Activated CD4-positive, alpha-beta T cell treated with anti-CD3 and anti-CD28 coated beads, Interleukin-2, amount 50 U/mL, for 16 hours (primary cell): ENCODE results near the gene ALPK1.
"Not testable (repeated sequence)": the region's sequence is repeated elsewhere in the genome, so short reads cannot be mapped to it uniquely, and the experiment has no call there.

Experiments
- DNase-seq: peaks from one replicate; pipeline ENCODE4 v3.0.0-alpha.2; 2020

ALPK1 gene

DNA sequence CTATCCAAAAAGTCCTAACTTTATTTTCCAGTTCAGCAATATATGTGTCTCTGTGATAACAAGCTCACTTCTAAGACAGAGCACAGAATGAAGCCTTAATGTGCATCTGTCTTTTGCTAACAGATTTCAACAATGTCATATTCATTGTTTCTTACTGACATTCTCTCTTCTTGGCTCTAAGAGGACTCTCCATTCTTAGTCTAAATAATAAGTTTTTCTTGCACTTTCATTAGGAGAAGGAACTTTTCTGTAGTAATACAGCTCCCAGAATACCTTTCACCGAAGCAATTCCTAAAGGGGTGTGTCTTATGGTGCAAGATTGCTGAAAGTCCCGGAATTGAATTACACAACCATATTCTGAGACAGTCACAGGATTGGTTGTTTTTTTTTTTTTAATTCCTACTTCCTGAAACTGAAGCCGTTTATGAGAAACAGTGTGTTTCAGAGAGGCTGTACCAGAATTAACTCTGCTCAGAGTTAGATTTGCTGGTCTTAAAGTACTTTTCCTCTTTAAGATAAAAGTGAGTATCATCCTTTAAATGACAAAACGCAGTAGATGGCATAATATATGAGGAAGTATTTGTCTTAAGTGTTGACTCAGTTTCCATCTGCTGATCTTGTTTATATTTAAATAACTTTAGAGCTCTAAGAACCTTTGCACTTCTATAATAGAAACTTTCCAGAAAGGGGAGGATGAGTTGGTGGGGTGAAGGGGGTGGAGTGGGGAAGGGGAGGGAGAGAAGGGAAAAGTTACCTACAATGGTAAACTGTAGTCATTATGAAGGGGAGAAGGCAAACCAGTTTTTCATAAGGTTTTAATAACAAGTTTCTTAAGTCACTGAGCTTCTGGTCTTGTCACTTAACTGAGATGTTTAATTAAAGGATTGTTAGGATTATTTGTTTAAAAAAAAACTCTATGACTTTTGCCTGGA lies at the start of gene ALPK1:
Gene ALPK1, plus strand, starts transcription at position 421 of the 932 bp plus-strand sequence.
- DNase-seq = peak; percentile 56

GRCh38 chr4:112251019-112251643 lies 46.0 kb upstream of the ALPK1 start:
- DNase-seq = no peak

GRCh38 chr4:112252234-112252633 lies 44.9 kb upstream of the ALPK1 start:
- no peak for DNase-seq

- DNase-seq = no peak
Observed at GRCh38 chr4:112253382-112254000, 43.7 kb upstream of the ALPK1 start.

GRCh38 chr4:112257098-112257497 lies 40.1 kb upstream of the ALPK1 start:
- DNase-seq = no peak

- DNase-seq = no peak
Observed at GRCh38 chr4:112266823-112267222, 30.3 kb upstream of the ALPK1 start.

DNA sequence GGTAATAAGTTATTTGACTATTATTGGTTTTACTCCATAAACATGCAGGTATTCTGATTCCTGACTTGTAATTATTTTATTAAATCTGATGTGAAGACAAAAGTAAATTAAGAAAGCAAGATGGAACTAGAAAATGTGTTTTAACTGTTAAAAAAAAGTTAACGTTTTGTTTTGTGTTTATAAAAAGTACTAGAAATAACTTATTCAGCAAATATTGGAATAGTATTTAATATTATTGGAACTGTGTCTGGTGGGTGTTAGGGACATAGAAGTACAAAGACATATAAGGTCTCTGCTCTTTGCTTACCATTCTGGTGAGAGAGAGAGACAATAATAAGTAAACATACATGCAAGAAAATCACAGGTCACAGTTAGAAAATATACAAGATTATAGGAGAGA lies 27.1 kb upstream of the ALPK1 start:
- DNase-seq = no peak

- DNase-seq = no peak
Observed at GRCh38 chr4:112270640-112271421, 26.3 kb upstream of the ALPK1 start.

- no peak for DNase-seq
Observed at GRCh38 chr4:112272292-112272691, 24.9 kb upstream of the ALPK1 start.

DNA sequence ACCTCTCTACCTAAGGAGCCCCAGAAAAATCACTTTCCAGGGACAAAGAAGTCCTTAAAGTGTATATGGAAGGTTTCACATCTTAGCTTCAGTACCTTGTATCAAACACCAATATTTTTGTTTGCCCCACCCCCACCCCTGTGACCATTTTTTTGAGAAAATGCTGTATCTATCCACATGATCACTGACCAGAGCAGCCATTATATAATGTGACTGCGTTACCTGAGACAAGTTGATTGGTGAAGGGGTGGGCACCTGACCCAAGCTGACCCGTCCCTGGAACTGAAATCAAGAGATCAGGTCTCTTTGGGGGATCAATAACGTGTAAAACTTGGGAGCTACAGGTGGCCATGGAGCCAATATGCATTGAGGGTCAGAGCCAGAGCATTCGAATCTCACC lies 22.2 kb upstream of the ALPK1 start:
- DNase-seq = no peak

- no peak for DNase-seq
Observed at GRCh38 chr4:112276113-112276512, 21.1 kb upstream of the ALPK1 start.

- DNase-seq = no peak
Observed at GRCh38 chr4:112277220-112277619, 19.9 kb upstream of the ALPK1 start.

- DNase-seq = no peak
Observed at GRCh38 chr4:112277705-112278448, 19.3 kb upstream of the ALPK1 start.

- DNase-seq = no peak
Observed at GRCh38 chr4:112279025-112279881, 17.9 kb upstream of the ALPK1 start.

DNA sequence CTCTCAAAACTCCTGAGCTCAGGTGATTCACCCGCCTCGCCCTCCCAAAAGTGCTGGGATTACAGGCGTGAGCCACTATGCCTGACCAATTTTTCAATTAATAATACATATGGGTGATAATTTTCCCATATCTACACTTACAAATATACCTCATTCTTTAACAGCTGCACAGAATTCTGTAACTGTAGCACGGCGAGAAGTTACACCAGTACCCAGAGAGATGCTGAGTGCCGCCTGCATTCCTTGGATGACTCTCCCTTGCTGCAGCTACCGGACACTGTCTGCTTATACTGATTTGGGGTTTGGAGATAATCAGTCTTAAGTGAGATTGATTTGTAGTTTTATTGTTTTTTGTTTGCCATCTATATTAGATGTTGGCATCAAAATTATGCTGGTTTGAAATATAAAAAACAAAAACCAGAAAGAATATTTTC lies 17.3 kb upstream of the ALPK1 start:
- no peak for DNase-seq

DNA sequence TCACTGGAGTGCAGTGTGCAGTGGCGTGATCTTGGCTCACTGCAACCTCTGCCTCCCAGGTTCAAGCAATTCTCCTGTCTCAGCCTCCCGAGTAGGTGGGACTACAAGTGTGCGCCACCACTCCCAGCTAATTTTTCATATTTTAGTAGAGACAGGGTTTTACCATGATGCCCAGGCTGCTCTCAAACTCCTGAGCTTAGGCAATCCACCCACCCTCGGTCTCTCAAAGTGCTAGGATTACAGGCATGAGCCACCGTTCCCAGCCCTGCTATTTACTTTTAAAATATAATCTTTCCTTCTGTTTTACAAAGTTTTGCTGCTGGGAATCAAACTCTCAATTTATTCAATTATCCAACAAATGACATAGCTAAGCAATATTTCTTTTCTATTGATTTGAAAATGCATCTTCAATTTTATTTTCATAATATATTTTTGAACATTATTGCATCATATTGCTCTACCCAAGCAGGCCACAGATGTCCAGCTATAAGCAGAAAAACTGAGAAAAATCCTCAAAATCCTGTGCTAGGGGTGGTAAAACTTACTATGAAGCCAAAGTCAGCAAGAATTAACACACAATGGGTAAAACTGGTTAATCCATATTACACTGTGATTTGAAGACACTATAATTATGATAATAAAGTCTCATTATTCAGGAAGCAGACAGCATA lies 16.6 kb upstream of the ALPK1 start:
- DNase-seq = no peak

GRCh38 chr4:112281895-112282398 lies 15.2 kb upstream of the ALPK1 start:
- DNase-seq = not testable (repeated sequence)

DNA sequence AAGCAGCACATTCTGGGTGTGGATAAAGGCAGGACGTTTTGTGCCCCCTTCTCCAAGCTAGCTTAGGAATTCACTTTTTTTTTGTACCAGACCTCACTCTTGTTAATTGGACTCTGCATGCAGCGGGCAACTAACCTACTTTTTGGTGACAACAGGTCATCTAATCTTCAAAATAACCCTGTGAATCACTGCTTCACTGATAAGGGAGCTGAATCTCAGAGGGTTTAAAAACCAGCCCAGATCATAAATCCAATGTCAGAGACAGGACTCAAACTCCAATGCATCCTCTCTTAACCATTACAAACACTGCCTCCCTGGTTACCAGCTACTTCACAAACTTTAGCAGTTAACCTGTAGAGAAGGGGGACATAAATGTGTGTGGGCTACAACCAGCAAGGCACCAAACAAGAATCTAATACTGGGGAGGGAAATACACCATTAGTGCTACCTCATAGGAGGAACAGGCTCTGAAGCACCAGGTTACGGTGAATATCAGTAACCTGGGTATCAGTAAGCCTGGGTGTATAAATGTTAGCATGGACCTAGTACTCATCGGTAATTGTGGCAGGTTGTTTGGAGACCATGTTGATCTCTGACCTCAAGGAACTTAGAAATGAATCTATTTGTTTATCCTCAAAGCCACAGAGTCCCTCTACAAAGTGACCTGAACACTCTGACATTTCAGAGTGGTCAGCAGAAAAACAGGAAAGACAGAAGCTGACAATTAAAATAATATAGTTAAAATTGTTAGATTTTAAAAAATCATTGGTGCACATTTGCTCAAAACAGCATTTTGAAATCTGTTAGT lies 14.1 kb upstream of the ALPK1 start:
- DNase-seq = no peak

DNA sequence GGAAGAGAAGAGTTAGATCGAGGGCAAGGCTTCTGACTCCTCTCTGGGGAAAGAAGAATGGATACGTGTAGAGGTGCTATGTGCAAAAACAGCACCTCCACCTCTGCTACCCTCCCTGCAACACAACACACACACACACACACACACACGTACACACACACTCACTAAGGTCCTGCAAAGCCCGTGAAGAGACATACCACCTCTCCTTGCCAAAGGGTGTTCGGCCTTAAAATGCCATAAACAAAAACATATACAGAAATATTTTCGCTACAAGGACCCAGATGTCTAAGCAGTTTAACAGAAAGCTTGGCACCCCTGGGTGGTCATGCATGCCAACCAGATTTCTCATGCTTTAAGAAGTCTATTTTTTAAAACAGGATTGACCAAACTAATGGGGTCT lies 13.0 kb upstream of the ALPK1 start:
- no peak for DNase-seq
